IPS-18a (cell line): Measurements from ENCODE around the gene FASTK.
"Not testable (repeated sequence)": the region's sequence is repeated elsewhere in the genome, so short reads cannot be mapped to it uniquely, and the experiment has no call there.

ENCODE experiments used
- H3K27ac ChIP-seq: one replicate; pipeline ENCODE4 v1.5.1; 2013; ENCODE audit warnings: low read length
- H3K27me3 ChIP-seq: one replicate; pipeline ENCODE4 v1.6.1; 2013; ENCODE audit warnings: mild to moderate bottlenecking, low read length; ENCODE audit not compliant: control insufficient read depth, insufficient read depth
- H3K36me3 ChIP-seq: one replicate; pipeline ENCODE4 v1.6.1; 2013; ENCODE audit warnings: low read depth, low read length; ENCODE audit not compliant: control insufficient read depth
- H3K4me1 ChIP-seq: one replicate; pipeline ENCODE4 v1.6.1; 2013; ENCODE audit warnings: low read depth, low read length; ENCODE audit not compliant: control insufficient read depth
- H3K4me3 ChIP-seq: one replicate; pipeline ENCODE4 v1.5.1; 2013; ENCODE audit warnings: low read length
- H3K9ac ChIP-seq: one replicate; pipeline ENCODE4 v1.6.1; 2013; ENCODE audit warnings: mild to moderate bottlenecking, low read length, moderate library complexity
- H3K9me3 ChIP-seq: one replicate; pipeline ENCODE4 v1.6.1; 2013; ENCODE audit warnings: low read depth, low read length; ENCODE audit not compliant: control insufficient read depth

FASTK gene

DNA sequence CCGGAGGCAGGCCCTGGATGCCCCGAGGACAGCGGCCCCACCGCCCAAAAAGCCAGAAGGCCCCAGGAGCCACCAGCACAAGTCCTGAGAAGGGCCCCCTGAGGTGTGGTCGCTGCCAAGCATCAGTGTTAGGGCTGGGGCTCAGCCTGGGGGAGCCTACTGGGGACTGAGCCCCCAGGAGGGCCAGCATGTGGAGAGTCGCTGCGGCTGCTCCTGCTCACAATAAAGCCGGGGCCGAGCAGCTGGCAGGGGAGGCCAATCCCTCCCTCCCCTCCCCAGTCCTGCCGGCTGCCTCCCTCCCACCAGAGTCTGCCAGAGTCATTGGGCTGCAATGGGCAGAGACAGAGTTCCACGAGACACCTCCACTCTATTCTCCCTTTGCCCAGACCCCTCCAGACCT is 35.3 kb downstream of the FASTK start:
- Histone ChIP-seq H3K27ac (no peak overlapping the region), H3K4me3 (no peak overlapping the region), H3K36me3 (no peaks in the 10 kb centered on the region), H3K4me1 (no peaks in the 10 kb centered on the region), H3K9ac (no peak overlapping the region), H3K27me3 (peaks cover 12% of the 10 kb centered on the region), H3K9me3 (no peaks in the 10 kb centered on the region)

DNA sequence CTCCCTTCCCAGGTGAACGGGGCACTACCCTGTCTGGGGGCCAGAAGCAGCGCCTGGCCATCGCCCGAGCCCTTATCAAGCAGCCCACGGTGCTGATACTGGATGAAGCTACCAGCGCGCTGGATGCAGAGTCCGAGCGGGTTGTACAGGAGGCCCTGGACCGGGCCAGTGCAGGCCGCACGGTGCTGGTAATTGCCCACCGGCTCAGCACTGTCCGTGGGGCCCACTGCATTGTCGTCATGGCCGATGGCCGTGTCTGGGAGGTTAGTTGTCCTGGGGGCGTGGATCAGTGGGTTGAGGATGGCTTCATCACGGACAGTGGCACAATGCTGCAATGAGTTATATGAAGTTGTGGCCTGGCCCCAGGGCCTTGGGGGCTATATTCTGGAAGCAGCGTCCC is 36.6 kb downstream of the FASTK start:
- no peak overlapping the region for H3K27ac ChIP-seq
- H3K27me3 ChIP-seq: no peaks in the 10 kb centered on the region
- H3K4me1 ChIP-seq: no peaks in the 10 kb centered on the region
- H3K9me3 ChIP-seq: no peaks in the 10 kb centered on the region
- no peak overlapping the region for H3K4me3 ChIP-seq
- no peak overlapping the region for H3K9ac ChIP-seq
- no peaks in the 10 kb centered on the region for H3K36me3 ChIP-seq

GRCh38 chr7:151043449-151043848 is 37.2 kb downstream of the FASTK start:
- not testable (repeated sequence) for H3K4me1 ChIP-seq, H3K9ac ChIP-seq, H3K9me3 ChIP-seq, H3K27ac ChIP-seq, H3K4me3 ChIP-seq, H3K27me3 ChIP-seq, H3K36me3 ChIP-seq

DNA sequence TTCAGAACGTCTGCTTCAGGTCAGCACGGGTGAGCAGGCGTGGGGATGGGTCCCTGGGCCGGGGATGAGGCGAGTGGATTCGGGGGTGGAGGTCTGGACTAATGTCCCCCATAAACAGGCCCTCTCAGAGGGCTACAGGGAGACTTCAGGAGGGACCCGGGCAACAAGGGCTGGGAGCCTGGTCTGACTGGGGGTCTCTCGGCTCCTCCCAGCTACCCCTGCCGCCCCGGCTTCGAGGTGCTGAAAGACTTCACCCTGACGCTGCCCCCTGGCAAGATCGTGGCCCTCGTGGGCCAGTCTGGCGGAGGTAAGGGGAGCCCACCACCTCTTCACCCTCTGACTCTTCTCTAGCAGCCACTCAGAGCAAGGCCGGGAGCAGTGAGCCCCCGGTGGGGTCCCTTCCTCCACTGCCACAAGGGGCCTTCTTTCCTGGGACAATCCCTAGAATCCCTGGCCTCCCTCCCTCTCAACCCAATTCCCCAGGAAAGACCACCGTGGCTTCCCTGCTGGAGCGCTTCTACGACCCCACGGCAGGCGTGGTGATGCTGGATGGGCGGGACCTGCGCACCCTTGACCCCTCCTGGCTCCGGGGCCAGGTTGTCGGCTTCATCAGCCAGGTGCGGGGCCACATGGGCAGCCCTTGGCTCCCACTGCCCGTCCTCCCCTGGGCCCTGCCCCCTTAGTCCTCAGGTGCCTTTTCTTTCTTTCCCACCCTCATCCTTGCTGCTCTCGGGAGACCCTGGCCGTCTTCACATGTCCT is 39.8 kb downstream of the FASTK start:
- H3K4me1 ChIP-seq: no peaks in the 10 kb centered on the region
- no peaks in the 10 kb centered on the region for H3K27me3 ChIP-seq
- no peak overlapping the region for H3K27ac ChIP-seq
- no peak overlapping the region for H3K4me3 ChIP-seq
- no peaks in the 10 kb centered on the region for H3K9me3 ChIP-seq
- no peak overlapping the region for H3K9ac ChIP-seq
- no peaks in the 10 kb centered on the region for H3K36me3 ChIP-seq

- Histone ChIP-seq H3K9ac (no peak overlapping the region), H3K27me3 (no peaks in the 10 kb centered on the region), H3K4me1 (no peaks in the 10 kb centered on the region), H3K36me3 (peaks cover 2% of the 10 kb centered on the region), H3K9me3 (no peaks in the 10 kb centered on the region), H3K27ac (no peak overlapping the region), H3K4me3 (no peak overlapping the region)
Observed at GRCh38 chr7:151039850-151040548, 40.6 kb downstream of the FASTK start.

DNA sequence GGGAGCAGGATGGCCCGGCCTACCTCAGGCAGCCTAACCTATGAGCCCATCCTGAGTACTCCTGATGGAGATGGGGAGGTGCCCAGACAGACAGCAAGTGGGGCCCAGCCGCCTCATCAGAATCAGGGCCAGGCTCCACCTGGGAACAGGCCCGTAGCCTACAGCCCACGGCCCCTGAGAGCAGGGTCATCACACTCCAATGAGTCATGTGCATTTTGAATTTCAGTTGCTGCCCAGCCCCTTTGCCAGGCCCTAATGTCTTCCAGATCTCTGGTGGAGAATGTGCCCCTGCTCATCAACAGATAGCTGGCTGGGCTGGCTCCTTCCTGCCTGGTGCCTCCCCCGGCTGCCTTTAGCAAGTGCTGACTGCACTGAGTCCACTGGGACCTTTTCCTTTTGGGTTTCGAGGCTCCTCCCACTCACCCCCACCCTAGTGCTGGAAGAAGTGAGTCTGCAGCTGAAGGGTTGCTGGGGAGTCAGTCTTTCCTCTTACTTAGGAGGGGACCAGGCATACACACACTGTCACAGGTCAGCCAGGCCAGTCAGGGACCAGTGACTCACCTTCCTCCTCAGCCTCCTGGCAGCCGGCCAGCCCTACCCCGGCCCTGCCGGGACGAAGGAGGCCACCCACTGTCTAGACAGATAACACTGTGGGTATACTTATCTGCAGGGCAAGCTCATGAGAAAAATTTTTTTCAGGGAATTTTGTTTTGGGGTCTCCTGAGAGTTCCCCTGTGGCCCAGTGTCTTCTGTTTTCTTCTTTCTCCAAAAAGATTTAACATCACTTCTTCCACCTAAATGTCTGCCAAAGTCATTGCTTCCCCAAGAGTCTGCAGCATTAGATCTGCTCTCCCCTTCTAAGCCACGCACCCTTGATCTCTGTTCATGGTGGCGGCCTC is 41.4 kb downstream of the FASTK start:
- H3K27me3 ChIP-seq: no peaks in the 10 kb centered on the region
- H3K9ac ChIP-seq: no peak overlapping the region
- no peak overlapping the region for H3K27ac ChIP-seq
- H3K36me3 ChIP-seq: peaks cover 5% of the 10 kb centered on the region
- H3K9me3 ChIP-seq: no peaks in the 10 kb centered on the region
- no peaks in the 10 kb centered on the region for H3K4me1 ChIP-seq
- no peak overlapping the region for H3K4me3 ChIP-seq

- Histone ChIP-seq H3K27me3 (no peaks in the 10 kb centered on the region), H3K9me3 (no peaks in the 10 kb centered on the region), H3K4me3 (no peak overlapping the region), H3K27ac (no peak overlapping the region), H3K4me1 (no peaks in the 10 kb centered on the region), H3K9ac (no peak overlapping the region), H3K36me3 (peaks cover 5% of the 10 kb centered on the region)
Observed at GRCh38 chr7:151035902-151036301, 44.7 kb downstream of the FASTK start.

DNA sequence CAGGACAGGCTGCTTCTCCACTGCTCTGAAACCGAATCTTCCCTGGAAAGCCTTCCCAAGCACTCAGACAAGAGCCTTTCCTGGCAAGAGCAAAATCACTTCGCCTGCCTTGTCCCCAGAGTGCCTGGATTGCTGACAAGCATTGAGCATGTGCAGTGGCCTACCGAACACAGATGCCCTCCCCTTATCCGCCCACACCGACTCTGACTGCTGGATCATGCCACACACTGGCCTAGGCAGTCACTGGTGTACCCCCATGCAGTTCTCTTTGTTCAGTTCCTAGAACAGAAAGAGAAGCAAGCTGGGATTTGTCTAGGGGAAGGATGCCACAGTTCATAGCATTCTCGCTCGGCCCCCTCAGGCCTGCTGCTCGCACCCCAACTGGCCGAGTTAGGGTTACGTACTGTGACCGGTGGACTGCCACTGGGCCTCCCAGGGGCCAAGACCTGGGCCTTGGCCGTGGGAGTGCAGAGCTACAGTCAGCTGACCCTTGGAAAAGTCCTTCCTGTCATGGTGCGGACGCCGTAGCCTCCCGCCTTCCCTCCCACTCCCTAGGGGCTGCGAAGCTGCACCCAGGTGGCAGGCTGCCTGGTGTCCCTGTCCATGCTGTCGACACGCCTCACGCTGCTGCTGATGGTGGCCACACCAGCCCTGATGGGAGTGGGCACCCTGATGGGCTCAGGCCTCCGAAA is 45.4 kb downstream of the FASTK start:
- no peaks in the 10 kb centered on the region for H3K4me1 ChIP-seq
- H3K9me3 ChIP-seq: no peaks in the 10 kb centered on the region
- no peak overlapping the region for H3K27ac ChIP-seq
- H3K27me3 ChIP-seq: no peaks in the 10 kb centered on the region
- no peak overlapping the region for H3K4me3 ChIP-seq
- no peak overlapping the region for H3K9ac ChIP-seq
- peaks cover 5% of the 10 kb centered on the region for H3K36me3 ChIP-seq

DNA sequence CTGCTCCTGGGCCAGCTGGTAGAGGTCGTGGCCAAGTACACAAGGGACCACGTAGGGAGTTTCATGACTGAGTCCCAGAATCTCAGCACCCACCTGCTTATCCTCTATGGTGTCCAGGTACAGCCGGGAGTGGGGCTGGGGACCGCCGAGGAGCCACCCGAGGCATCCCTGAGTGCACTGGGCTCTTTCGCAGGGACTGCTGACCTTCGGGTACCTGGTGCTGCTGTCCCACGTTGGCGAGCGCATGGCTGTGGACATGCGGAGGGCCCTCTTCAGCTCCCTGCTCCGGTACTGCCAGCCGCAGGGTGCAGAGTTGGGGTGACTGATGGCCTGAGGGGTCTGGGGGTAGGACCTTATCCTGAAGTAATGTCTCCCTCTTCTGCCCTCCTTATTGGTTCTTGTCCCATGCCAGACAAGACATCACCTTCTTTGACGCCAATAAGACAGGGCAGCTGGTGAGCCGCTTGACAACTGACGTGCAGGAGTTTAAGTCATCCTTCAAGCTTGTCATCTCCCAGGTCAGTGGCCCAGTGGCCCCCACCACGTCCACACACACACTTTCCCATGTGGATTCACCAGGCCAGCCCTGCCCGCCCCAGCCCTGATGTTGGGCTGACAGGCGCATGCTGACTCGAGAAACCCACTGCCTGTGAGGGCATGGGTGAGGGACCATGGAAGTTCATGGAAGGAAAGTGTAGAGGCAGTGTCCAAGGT is 46.1 kb downstream of the FASTK start:
- Histone ChIP-seq H3K27me3 (no peaks in the 10 kb centered on the region), H3K9me3 (no peaks in the 10 kb centered on the region), H3K4me3 (no peak overlapping the region), H3K27ac (no peak overlapping the region), H3K9ac (no peak overlapping the region), H3K36me3 (peaks cover 5% of the 10 kb centered on the region), H3K4me1 (no peaks in the 10 kb centered on the region)

GRCh38 chr7:151033864-151034249 is 46.8 kb downstream of the FASTK start:
- H3K36me3 ChIP-seq: peaks cover 5% of the 10 kb centered on the region
- H3K27me3 ChIP-seq: no peaks in the 10 kb centered on the region
- H3K27ac ChIP-seq: no peak overlapping the region
- H3K9ac ChIP-seq: no peak overlapping the region
- no peaks in the 10 kb centered on the region for H3K4me1 ChIP-seq
- H3K4me3 ChIP-seq: no peak overlapping the region
- no peaks in the 10 kb centered on the region for H3K9me3 ChIP-seq
